SK-N-MC (cell line): ENCODE results near the gene FLT3LG.
"Not testable (repeated sequence)": the region's sequence is repeated elsewhere in the genome, so short reads cannot be mapped to it uniquely, and the experiment has no call there.

Experiments used
- DNase-seq: peaks from one replicate; pipeline ENCODE4 v3.0.0-alpha.2; 2011; ENCODE audit warnings: low read depth, low spot score
- H3K27ac ChIP-seq: fragments of 200-600 bp; sonication (generic); 2 replicates; pipeline ENCODE4 v1.5.1; 2016; ENCODE audit warnings: mixed run types
- H3K36me3 ChIP-seq: fragments of 200-600 bp; sonication (generic); 2 replicates; pipeline ENCODE4 v1.6.1; 2017; ENCODE audit warnings: antibody characterized with exemption, low read length, mixed read lengths; ENCODE audit not compliant: insufficient read depth
- H3K4me3 ChIP-seq: fragments of 200-600 bp; sonication (generic); 2 replicates; pipeline ENCODE4 v1.5.1; 2016
- H3K9ac ChIP-seq: fragments of 200-600 bp; sonication (generic); 2 replicates; pipeline ENCODE4 v1.8.0; 2017; ENCODE audit warnings: mixed run types, mixed read lengths; ENCODE audit not compliant: insufficient read length
- H3K9me3 ChIP-seq: fragments of 200-600 bp; sonication (generic); 2 replicates; pipeline ENCODE4 v1.6.1; 2017; ENCODE audit warnings: low read depth, mild to moderate bottlenecking, antibody characterized with exemption, low read length, moderate library complexity, mixed read lengths
- EZH2 ChIP-seq: fragments of 200-600 bp; sonication (generic); IDR thresholded peaks from one replicate; pipeline ENCODE4 v1.6.1; 2017; ENCODE audit warnings: antibody characterized with exemption
- FOXP2 ChIP-seq: optimal IDR thresholded peaks from 2 replicates; pipeline ENCODE3; 2011; ENCODE audit warnings: mild to moderate bottlenecking, moderate library complexity; ENCODE audit not compliant: insufficient read depth; ENCODE audit errors: extremely low read length, control extremely low read depth
- POLR2AphosphoS5 ChIP-seq: IDR thresholded peaks from 2 replicates; pipeline ENCODE4 v1.6.1; 2012; ENCODE audit warnings: mild to moderate bottlenecking, low read depth, low read length, borderline replicate concordance

Gene FLT3LG

GRCh38 chr19:49453013-49453756 is 20.8 kb upstream of the FLT3LG start, which contains the start of gene ALDH16A1:
Gene ALDH16A1, plus strand, starts transcription at chr19:49453225. Its CDS starts 107 bp downstream, at chr19:49453332.
- Histone ChIP-seq H3K9me3 (no peaks in the 10 kb centered on the region), H3K9ac (peak within 1 kb of the TSS; percentile 99), H3K36me3 (peaks cover 17% of the 10 kb centered on the region), H3K4me3 (peak within 1 kb of the TSS; percentile 96), H3K27ac (peak within 1 kb of the TSS; percentile 99)
- peak; percentile 96 for TF ChIP-seq POLR2AphosphoS5
- TF ChIP-seq FOXP2 = no peak
- no peak for TF ChIP-seq EZH2
- DNase-seq = peak; percentile 93

DNA sequence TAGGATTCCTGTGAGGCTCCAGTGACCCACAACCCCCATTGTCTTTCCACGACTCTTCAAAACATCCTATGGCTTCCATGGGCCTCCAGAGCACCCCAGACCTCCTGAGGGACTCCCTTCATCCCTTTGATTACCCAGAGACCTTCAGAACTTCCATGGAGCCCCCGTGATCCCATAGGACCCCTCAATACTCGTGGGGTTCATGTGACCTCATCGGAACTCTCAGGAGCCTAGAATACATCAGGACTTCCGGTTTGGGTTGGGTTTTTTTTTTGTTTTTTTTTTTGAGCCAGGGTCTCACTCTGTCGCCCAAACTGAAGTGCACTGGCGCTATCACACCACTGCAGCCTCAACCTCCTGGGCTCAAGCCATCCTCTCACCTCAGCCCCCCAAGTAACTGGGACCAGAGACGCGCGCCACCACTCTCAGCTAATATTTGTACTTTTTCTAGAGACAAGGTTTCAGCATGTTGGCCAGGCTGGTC is 20.2 kb upstream of the FLT3LG start:
- H3K9me3 ChIP-seq = no peaks in the 10 kb centered on the region
- H3K9ac ChIP-seq = peak overlapping the region; percentile 99
- H3K4me3 ChIP-seq = peak overlapping the region; percentile 96
- TF ChIP-seq EZH2 (no peak), FOXP2 (no peak), POLR2AphosphoS5 (no peak)
- peak overlapping the region; percentile 99 for H3K27ac ChIP-seq
- H3K36me3 ChIP-seq = peaks cover 15% of the 10 kb centered on the region
- no peak for DNase-seq

- Histone ChIP-seq H3K4me3 (no peak overlapping the region), H3K9me3 (no peaks in the 10 kb centered on the region), H3K36me3 (peaks cover 11% of the 10 kb centered on the region), H3K9ac (no peak overlapping the region), H3K27ac (peak overlapping the region; percentile 100)
- TF ChIP-seq POLR2AphosphoS5 = no peak
- TF ChIP-seq EZH2 = no peak
- TF ChIP-seq FOXP2 = no peak
- no peak for DNase-seq
These were observed 18.2 kb upstream of the FLT3LG start for GRCh38 chr19:49455773-49456172.

DNA sequence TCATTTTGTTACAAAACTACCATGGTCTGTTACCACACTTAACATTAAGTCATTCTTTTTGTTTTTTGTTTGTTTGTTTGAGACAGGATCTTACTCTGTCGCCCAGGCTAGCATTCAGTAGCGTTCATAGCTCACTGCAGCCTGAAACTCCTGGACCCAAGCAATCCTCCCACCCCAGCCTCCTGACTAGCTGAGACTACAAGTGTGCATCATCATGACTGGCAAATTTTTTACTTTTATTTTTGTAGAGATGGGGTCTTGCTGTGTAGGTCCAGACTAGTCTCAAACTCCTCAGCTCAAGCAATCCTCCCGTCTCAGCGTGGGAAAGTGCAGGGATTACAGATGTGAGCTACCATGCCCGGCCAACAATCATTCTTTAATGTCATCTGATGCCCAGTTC is 17.7 kb upstream of the FLT3LG start:
- no peak overlapping the region for H3K4me3 ChIP-seq
- no peak overlapping the region for H3K9ac ChIP-seq
- no peak for DNase-seq
- peaks cover 11% of the 10 kb centered on the region for H3K36me3 ChIP-seq
- H3K27ac ChIP-seq = peak overlapping the region; percentile 100; the same call in 1 of the 2 replicates
- no peak for TF ChIP-seq POLR2AphosphoS5
- TF ChIP-seq EZH2 = no peak
- TF ChIP-seq FOXP2 = no peak
- H3K9me3 ChIP-seq = no peaks in the 10 kb centered on the region

DNA sequence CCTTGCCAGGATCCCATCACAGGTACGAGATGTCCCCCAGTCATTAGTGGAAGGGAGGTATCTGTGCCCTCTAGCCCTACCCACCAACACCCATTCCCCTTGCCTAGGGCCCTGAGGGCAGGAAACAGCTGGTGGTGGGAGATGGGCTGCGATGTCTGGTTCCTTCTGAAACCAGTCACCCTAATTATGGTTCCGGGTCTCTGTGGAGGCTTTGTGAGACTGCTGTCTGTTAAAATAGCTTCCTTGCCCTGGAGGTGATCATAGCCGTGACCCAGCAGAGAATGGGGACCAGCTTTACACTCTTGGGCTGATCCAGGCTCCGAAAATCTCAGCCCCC is 15.5 kb upstream of the FLT3LG start:
- Histone ChIP-seq H3K9ac (peak overlapping the region; percentile 69), H3K27ac (peak overlapping the region; percentile 100)
- no peak for DNase-seq

DNA sequence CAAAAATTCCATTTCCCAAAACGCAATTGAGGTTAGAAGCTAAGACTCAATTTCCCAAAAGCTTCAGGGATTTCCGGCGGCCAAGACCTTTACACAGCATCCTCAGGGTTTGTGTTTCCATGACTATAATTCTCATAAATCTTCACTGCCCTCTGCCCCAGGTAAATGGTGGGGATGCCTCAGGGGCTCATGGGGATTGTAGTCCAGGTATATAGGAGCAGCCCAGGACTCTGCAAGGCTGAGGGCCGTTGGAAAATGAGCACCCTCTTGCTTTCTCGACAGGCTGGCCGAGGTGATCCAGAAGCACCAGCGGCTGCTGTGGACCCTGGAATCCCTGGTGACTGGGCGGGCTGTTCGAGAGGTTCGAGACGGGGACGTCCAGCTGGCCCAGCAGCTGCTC is 14.6 kb upstream of the FLT3LG start:
- H3K36me3 ChIP-seq = peaks cover 11% of the 10 kb centered on the region
- H3K27ac ChIP-seq = peak overlapping the region; percentile 100
- H3K9me3 ChIP-seq = no peaks in the 10 kb centered on the region
- no peak for TF ChIP-seq POLR2AphosphoS5
- H3K4me3 ChIP-seq = no peak overlapping the region
- no peak overlapping the region for H3K9ac ChIP-seq
- DNase-seq = no peak

More for the DNA sequence above, 15.5 kb upstream of the FLT3LG start:
- H3K36me3 ChIP-seq = peaks cover 11% of the 10 kb centered on the region
- no peaks in the 10 kb centered on the region for H3K9me3 ChIP-seq
- TF ChIP-seq POLR2AphosphoS5 = 0 out of 2 replicates have a peak, but pooled peaks have one; percentile 17
- no peak for TF ChIP-seq EZH2
- TF ChIP-seq FOXP2 = no peak
- peak overlapping the region; percentile 59 for H3K4me3 ChIP-seq

GRCh38 chr19:49461130-49461529 is 12.9 kb upstream of the FLT3LG start:
- not testable (repeated sequence) for H3K4me3 ChIP-seq, H3K9ac ChIP-seq, H3K9me3 ChIP-seq, DNase-seq, H3K27ac ChIP-seq
- peaks cover 21% of the 10 kb centered on the region for H3K36me3 ChIP-seq

DNA sequence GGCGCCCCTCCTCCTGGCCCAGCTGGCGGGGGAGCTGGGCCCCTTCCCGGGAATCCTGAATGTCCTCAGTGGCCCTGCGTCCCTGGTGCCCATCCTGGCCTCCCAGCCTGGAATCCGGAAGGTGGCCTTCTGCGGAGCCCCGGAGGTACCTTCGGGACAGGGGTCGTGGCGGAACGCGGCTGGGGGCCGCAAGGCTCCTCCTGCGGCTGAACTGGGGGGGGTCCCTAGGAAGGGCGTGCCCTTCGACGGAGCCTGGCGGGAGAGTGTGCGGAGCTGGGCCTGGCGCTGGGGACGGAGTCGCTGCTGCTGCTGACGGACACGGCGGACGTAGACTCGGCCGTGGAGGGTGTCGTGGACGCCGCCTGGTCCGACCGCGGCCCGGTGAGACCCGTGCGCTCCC is 12.4 kb upstream of the FLT3LG start:
- TF ChIP-seq POLR2AphosphoS5 (no peak), EZH2 (no peak)
- peaks cover 24% of the 10 kb centered on the region for H3K36me3 ChIP-seq
- no peak overlapping the region for H3K27ac ChIP-seq

DNA sequence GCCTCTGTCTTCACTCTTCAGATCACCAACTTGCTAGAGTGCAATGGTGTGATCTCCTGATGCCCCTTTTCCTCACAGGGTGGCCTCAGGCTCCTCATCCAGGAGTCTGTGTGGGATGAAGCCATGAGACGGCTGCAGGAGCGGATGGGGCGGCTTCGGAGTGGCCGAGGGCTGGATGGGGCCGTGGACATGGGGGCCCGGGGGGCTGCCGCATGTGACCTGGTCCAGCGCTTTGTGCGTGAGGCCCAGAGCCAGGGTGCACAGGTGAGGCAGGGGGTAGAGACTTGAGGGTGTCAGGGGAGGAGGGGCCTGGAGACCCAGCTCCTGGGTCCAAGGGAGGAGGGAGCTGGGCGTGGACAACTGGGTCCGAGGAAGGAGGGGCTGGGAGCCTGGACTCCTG is 11.5 kb upstream of the FLT3LG start:
- no peak overlapping the region for H3K4me3 ChIP-seq
- no peak for TF ChIP-seq POLR2AphosphoS5
- no peak for TF ChIP-seq EZH2
- TF ChIP-seq FOXP2 = no peak
- DNase-seq = no peak
- H3K36me3 ChIP-seq = peaks cover 24% of the 10 kb centered on the region
- no peak overlapping the region for H3K9ac ChIP-seq
- no peak overlapping the region for H3K27ac ChIP-seq
- no peaks in the 10 kb centered on the region for H3K9me3 ChIP-seq

More for the DNA sequence above, 12.4 kb upstream of the FLT3LG start:
- Histone ChIP-seq H3K4me3 (no peak overlapping the region), H3K9me3 (no peaks in the 10 kb centered on the region), H3K9ac (no peak overlapping the region)
- DNase-seq = no peak
